GM21515 (cell line): ENCODE measurements around the gene TPSG1.
"Not testable (repeated sequence)": the region's sequence is repeated elsewhere in the genome, so short reads cannot be mapped to it uniquely, and the experiment has no call there.

Experiments used
- ATAC-seq: cut with Tn5 transposase; IDR thresholded peaks from one replicate; pipeline ENCODE4 v1.9.1; 2021; ENCODE audit not compliant: unreplicated experiment

The TPSG1 gene

GRCh38 chr16:1225051-1225451 is at the start of gene TPSG1:
TSS of gene TPSG1 (minus strand) at chr16:1225268. CDS start at chr16:1225252, 16 bp downstream.
- ATAC-seq: no peak

GRCh38 chr16:1274767-1275166 is 49.7 kb upstream of the TPSG1 start:
- ATAC-seq: no peak

GRCh38 chr16:1273816-1274215 is 48.7 kb upstream of the TPSG1 start:
- ATAC-seq: no peak

- ATAC-seq: no peak
Observed at GRCh38 chr16:1272453-1273198, 47.6 kb upstream of the TPSG1 start.

GRCh38 chr16:1271724-1272413 is 46.8 kb upstream of the TPSG1 start:
- ATAC-seq: not testable (repeated sequence)

- ATAC-seq: no peak
Observed at GRCh38 chr16:1271380-1271723, 46.3 kb upstream of the TPSG1 start.

- not testable (repeated sequence) for ATAC-seq
Observed at GRCh38 chr16:1269418-1269817, 44.4 kb upstream of the TPSG1 start.

GRCh38 chr16:1265826-1266225 is 40.8 kb upstream of the TPSG1 start:
- no peak for ATAC-seq

GRCh38 chr16:1265090-1265630 is 40.1 kb upstream of the TPSG1 start:
- ATAC-seq: no peak

GRCh38 chr16:1264345-1265089 is 39.4 kb upstream of the TPSG1 start:
- ATAC-seq: no peak

- no peak for ATAC-seq
Observed at GRCh38 chr16:1263591-1264344, 38.7 kb upstream of the TPSG1 start.

GRCh38 chr16:1262846-1263221 is 37.8 kb upstream of the TPSG1 start:
- no peak for ATAC-seq

GRCh38 chr16:1262210-1262845 is 37.3 kb upstream of the TPSG1 start:
- ATAC-seq: no peak

- ATAC-seq: no peak
Observed at GRCh38 chr16:1261131-1261892, 36.2 kb upstream of the TPSG1 start.

- no peak for ATAC-seq
Observed at GRCh38 chr16:1260101-1260680, 35.1 kb upstream of the TPSG1 start.

GRCh38 chr16:1259760-1260068 is 34.6 kb upstream of the TPSG1 start:
- no peak for ATAC-seq

- no peak for ATAC-seq
Observed at GRCh38 chr16:1258906-1259759, 34.1 kb upstream of the TPSG1 start.

- no peak for ATAC-seq
Observed at GRCh38 chr16:1258225-1258600, 33.1 kb upstream of the TPSG1 start.
